ENCODE data around the gene COL4A1.

COL4A1 gene

DNA sequence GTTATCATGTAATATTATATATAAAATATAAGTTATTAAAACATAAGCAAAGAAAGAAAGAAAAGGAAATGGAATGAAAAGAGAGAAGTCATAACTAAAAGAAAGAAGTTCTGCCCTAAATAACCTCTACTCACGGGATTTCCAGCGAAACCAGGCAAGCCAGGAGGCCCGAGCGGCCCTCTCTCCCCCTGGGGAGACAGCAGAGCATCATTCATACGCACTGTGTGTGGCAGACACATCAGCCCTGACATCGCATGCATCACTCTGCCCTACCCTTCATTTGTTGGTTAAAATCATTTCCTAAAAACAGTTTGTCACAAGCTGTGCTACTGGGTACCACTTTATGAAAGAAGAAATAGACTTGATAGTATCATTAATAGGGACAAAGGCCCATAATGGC lies 95.2 kb downstream of the COL4A1 start:
- H3K9ac ChIP-seq, result no peak overlapping the region

DNA sequence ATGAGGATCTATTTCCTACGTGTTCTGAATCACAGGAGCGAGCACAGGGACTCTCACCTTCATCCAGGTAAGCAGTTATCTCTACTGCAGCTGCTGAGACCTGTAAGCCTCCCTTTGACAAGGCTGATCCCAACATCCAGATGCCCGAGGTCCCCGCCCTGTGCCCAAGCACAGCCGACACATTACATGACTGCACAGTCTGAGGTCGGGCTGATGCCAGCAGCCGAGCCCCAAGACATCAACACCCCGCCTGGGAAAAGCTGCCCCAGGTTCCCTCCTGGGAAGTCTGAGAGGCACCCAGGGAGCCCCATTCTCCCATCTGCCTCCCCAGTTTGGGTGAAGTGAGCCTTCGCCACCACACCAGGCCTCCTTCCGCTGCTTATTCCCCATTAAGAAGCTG lies 95.9 kb downstream of the COL4A1 start:
- Histone ChIP-seq H3K4me2 (no peak overlapping the region), H3K36me3 (ENCODE audit: insufficient read depth) (no peaks in the 10 kb centered on the region), H3K4me1 (ENCODE audit: low read depth, poor library complexity, severe bottlenecking) (no peaks in the 10 kb centered on the region), H4K20me1 (ENCODE audit: insufficient read depth) (no peaks in the 10 kb centered on the region), H3K27ac (no peak overlapping the region), H3K9ac (no peak overlapping the region), H3K4me3 (IDR thresholded peaks at IDR 0.05; ENCODE audit: insufficient read depth, low read depth, low read length) (no peak overlapping the region), H3K27me3 (ENCODE audit: insufficient read depth, low read depth) (no peaks in the 10 kb centered on the region), H3K79me2 (ENCODE audit: insufficient read depth, low read depth) (no peaks in the 10 kb centered on the region), H2AFZ (ENCODE audit: low read depth) (no peak overlapping the region)
- TF ChIP-seq, protein P1, sequence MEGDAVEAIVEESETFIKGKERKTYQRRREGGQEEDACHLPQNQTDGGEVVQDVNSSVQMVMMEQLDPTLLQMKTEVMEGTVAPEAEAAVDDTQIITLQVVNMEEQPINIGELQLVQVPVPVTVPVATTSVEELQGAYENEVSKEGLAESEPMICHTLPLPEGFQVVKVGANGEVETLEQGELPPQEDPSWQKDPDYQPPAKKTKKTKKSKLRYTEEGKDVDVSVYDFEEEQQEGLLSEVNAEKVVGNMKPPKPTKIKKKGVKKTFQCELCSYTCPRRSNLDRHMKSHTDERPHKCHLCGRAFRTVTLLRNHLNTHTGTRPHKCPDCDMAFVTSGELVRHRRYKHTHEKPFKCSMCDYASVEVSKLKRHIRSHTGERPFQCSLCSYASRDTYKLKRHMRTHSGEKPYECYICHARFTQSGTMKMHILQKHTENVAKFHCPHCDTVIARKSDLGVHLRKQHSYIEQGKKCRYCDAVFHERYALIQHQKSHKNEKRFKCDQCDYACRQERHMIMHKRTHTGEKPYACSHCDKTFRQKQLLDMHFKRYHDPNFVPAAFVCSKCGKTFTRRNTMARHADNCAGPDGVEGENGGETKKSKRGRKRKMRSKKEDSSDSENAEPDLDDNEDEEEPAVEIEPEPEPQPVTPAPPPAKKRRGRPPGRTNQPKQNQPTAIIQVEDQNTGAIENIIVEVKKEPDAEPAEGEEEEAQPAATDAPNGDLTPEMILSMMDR (conservative IDR thresholded peaks at IDR 0.05; ENCODE audit: low read depth, low read length), result no peak

More for the DNA sequence above, 95.2 kb downstream of the COL4A1 start:
- no peaks in the 10 kb centered on the region for H4K20me1 ChIP-seq (ENCODE audit: insufficient read depth)
- no peak overlapping the region for H2AFZ ChIP-seq (ENCODE audit: low read depth)
- no peaks in the 10 kb centered on the region for H3K27me3 ChIP-seq (ENCODE audit: insufficient read depth, low read depth)
- TF ChIP-seq, protein P1 (conservative IDR thresholded peaks at IDR 0.05; ENCODE audit: low read depth, low read length), result no peak
- H3K27ac ChIP-seq, result no peak overlapping the region
- no peaks in the 10 kb centered on the region for H3K36me3 ChIP-seq (ENCODE audit: insufficient read depth)
- H3K4me3 ChIP-seq (IDR thresholded peaks at IDR 0.05; ENCODE audit: insufficient read depth, low read depth, low read length), result no peak overlapping the region
- H3K4me2 ChIP-seq, result no peak overlapping the region
- H3K4me1 ChIP-seq (ENCODE audit: low read depth, poor library complexity, severe bottlenecking), result no peaks in the 10 kb centered on the region
- no peaks in the 10 kb centered on the region for H3K79me2 ChIP-seq (ENCODE audit: insufficient read depth, low read depth)

- no peaks in the 10 kb centered on the region for H3K36me3 ChIP-seq (ENCODE audit: insufficient read depth)
- TF ChIP-seq, protein P1 (conservative IDR thresholded peaks at IDR 0.05; ENCODE audit: low read depth, low read length), result no peak
- H3K79me2 ChIP-seq (ENCODE audit: insufficient read depth, low read depth), result no peaks in the 10 kb centered on the region
- H2AFZ ChIP-seq (ENCODE audit: low read depth), result no peak overlapping the region
- H4K20me1 ChIP-seq (ENCODE audit: insufficient read depth), result no peaks in the 10 kb centered on the region
- no peak overlapping the region for H3K4me2 ChIP-seq
- no peaks in the 10 kb centered on the region for H3K27me3 ChIP-seq (ENCODE audit: insufficient read depth, low read depth)
- H3K9ac ChIP-seq, result no peak overlapping the region
- H3K27ac ChIP-seq, result no peak overlapping the region
- no peak overlapping the region for H3K4me3 ChIP-seq (IDR thresholded peaks at IDR 0.05; ENCODE audit: insufficient read depth, low read depth, low read length)
- no peaks in the 10 kb centered on the region for H3K4me1 ChIP-seq (ENCODE audit: low read depth, poor library complexity, severe bottlenecking)
Measured at GRCh38 chr13:110210604-110210985, 96.4 kb downstream of the COL4A1 start.

DNA sequence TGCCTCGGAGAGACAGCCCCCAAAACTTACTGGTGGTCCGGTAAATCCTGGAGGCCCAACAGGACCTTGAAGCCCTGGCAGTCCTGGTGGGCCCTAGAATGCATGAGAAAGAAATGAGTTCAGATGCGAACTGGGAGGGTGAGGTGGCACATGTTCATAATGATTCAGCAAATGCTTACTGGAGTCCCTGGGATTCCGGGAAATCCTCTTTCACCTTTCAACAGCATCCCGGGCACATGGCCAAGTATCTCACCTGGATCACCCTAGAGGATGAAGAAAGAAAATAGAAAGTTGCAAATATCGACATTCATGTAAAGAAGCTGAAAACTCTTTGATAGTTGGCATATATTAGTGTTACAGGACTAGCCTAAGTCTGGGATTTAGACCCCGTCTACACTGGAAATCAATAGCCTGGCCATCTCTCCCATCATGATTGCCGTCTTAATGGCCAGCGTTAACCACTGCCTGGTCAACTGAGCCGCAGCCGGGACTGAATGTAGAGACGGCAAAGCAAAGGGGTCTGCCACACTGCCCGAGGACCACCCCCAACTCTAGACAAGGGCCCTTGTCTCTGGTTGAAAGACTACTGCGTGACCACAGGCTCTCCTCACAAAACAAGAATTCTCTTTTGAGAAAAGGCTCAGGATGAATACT lies 96.9 kb downstream of the COL4A1 start:
- Histone ChIP-seq H3K4me1 (ENCODE audit: low read depth, poor library complexity, severe bottlenecking) (no peaks in the 10 kb centered on the region), H3K79me2 (ENCODE audit: insufficient read depth, low read depth) (no peaks in the 10 kb centered on the region), H3K27me3 (ENCODE audit: insufficient read depth, low read depth) (no peaks in the 10 kb centered on the region), H3K4me2 (no peak overlapping the region), H3K4me3 (IDR thresholded peaks at IDR 0.05; ENCODE audit: insufficient read depth, low read depth, low read length) (no peak overlapping the region), H3K36me3 (ENCODE audit: insufficient read depth) (no peaks in the 10 kb centered on the region), H3K27ac (no peak overlapping the region), H3K9ac (no peak overlapping the region), H4K20me1 (ENCODE audit: insufficient read depth) (no peaks in the 10 kb centered on the region), H2AFZ (ENCODE audit: low read depth) (no peak overlapping the region)
- TF ChIP-seq, protein P1 (conservative IDR thresholded peaks at IDR 0.05; ENCODE audit: low read depth, low read length), result no peak
